Activated CD8-positive, alpha-beta memory T cell treated with anti-CD3 and anti-CD28 coated beads for 24 hours (primary cell): ENCODE data around the gene GYPC.
"Not testable (repeated sequence)": the region's sequence is repeated elsewhere in the genome, so short reads cannot be mapped to it uniquely, and the experiment has no call there.

Source experiments
- DNase-seq: peaks from one replicate; pipeline ENCODE4 v3.0.0-alpha.2; 2020

GYPC gene

GRCh38 chr2:126672980-126673605 lies 17.1 kb downstream of the GYPC start:
- DNase-seq = no peak

- DNase-seq = no peak
These were observed 18.3 kb downstream of the GYPC start for GRCh38 chr2:126674075-126674744.

GRCh38 chr2:126675637-126676036 lies 19.7 kb downstream of the GYPC start:
- no peak for DNase-seq

- DNase-seq = no peak
These were observed 20.5 kb downstream of the GYPC start for GRCh38 chr2:126676221-126677175.

- DNase-seq = no peak
These were observed 21.2 kb downstream of the GYPC start for GRCh38 chr2:126677176-126677538.

DNA sequence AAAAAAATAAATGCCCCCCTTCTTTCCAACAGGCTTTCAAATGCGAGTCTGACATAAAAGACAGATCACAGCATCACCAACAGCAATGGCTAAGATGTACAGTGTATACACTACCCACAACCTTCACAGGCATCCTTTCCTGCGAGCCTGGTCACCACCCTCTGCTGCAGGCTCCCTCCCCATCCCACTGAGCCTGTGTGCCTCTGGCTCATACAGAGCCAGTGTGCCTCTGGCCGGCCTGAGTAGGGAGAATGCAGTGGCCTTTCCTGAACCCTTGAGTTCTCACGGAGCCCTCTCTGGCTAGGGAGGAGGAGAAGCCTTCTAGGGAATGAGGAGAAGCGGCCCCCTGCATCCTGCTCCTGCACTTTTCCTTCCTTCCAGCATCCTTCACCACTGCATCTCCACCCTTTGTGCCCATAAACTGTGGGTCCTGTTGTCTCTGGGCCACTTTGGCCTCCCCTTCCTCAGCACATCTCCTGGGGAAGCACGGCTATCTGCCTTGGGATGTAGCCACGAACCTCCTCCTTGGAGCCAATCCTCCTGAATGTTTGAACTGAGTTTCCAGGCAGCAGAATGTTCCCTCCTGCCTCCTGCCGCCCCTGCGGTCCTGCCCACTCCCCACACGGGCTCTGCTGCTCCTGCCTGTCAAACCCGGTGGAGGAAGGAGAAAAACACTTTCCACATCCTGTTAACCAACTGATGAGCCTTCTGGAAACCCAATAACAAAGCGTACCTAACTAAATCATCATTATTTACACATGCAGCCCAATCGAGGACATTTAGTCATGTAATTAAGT lies 22.5 kb downstream of the GYPC start:
- no peak for DNase-seq

DNA sequence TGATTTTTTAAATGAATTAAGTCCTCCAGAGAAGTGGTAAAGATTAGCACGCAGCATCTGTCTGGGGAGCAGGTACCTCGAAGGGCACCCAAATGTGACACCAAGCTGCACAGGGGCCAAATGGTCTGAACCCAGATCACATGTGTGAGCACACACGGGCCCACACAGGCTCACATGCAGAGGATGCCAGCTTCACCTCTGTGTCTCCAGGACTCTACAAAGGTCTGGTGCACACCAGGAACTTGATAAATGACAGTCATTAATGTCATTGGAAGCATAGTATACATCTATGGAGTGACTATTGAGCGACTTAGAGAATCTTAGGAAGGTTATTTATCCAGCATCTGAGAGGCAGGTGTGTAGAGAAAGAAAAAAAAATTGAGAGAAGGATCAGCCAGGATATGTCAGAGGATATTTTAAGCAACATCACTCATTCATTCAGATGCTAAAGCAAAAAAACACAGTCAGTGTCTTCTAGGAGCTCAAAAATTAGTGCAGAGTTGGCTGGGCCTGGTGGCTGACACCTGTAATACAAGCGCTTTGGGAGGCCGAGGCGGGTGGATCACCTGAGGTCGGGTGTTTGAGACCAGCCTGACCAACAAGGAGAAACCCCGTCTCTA lies 23.2 kb downstream of the GYPC start:
- DNase-seq = no peak

DNA sequence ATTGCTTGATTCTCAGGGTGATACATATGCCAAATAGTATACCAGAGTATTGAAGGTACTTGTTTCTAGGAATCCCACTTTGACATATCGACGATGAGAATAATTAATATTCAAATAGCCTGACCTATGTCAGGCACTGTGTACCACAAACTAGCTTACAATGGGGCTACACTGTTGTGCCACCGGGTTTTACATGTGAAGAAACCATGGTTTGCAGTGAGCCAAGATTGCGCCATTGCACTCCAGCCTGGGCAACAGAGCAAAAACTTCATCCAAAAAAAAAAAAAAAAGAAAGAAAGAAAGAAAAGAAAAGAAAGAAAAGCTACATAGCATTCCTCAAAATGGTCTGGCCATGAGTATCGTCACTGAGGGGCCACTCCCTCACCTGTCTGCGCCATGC lies 25.5 kb downstream of the GYPC start:
- DNase-seq = no peak

DNA sequence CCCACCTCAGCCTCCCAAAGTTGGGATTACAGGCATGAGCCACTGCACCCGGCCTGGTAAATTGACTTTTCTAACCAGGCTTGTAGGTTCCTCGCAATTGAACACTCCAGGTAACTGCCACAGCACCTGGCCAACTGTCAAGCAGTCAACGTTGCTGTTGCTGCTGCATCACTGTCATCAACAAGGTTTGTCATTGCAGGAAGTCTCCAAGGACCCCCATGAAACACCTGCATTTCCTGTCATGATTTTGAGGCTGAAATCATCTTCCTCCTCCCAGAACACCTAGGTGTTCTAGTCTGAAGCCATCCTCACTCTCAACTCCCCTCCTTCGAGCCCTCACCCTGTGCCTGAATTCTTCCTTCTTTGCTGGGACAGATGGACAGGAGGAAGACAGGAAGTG lies 29.7 kb downstream of the GYPC start:
- DNase-seq = no peak

DNA sequence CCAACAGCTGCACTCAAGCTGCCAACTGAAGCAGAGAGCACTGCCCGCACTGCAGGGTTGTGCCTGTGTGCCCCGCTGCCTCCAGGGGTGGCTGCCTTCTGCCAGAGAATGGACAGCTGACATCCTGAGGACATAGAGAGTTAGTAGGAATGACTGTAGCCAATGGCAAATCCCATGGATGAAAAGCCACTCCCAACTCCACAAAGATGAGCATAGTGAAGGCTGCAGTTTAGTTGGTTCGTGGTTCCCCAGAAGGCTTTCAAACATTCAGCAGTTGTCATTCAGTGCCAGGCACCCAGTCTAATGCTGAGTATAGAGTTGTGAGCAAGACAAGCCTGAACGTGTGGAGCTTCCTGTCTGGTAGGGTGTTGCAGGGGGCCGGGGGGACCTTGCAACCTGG lies 30.3 kb downstream of the GYPC start:
- no peak for DNase-seq

GRCh38 chr2:126686841-126687485 lies 31.0 kb downstream of the GYPC start:
- DNase-seq = no peak

GRCh38 chr2:126687503-126687902 lies 31.5 kb downstream of the GYPC start:
- DNase-seq = no peak

DNA sequence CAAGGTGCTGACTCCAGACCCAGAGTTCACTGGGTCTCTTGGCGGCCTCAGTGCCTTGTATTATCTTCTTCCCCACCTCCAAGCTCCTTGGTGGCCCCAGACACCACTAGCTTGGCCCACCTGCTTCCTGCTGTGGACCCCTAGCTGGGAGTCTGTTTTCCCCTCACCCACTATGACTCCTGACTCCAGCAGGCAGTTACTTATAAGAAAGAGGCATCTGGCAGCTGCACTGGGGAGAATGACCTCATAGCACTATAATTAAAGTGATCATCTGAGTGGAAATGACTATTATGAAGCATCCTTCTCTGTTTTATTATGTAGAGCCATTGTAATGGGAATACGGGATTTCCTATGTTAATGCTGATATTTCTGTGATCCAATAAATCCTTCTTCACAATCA lies 32.6 kb downstream of the GYPC start:
- DNase-seq = not testable (repeated sequence)

GRCh38 chr2:126692241-126692640 lies 36.3 kb downstream of the GYPC start:
- DNase-seq = not testable (repeated sequence)

- not testable (repeated sequence) for DNase-seq
These were observed 37.1 kb downstream of the GYPC start for GRCh38 chr2:126692934-126693592.

GRCh38 chr2:126696644-126697520 lies 40.9 kb downstream of the GYPC start:
- DNase-seq = no peak

- DNase-seq = no peak
These were observed 42.4 kb downstream of the GYPC start for GRCh38 chr2:126698376-126698775.

DNA sequence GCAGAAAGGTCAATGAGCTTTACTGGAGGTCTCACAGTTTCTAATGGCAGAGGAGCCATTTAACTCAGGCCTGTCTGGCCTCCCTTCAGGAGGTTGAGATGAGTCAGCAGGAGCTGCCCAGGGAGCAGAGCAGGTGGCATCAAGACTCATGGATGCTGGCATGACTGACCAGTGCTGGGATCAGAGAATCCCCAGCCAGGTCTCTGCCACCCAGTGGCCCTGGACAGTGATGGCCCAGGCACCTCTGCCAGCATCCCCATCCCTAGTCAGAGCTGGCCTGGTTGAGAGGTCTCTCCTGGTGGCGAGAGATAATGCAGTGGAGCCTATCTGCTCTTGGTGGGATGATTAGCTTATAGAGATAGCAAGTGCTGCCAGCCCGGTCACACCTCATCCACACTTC lies 43.1 kb downstream of the GYPC start:
- DNase-seq = no peak

DNA sequence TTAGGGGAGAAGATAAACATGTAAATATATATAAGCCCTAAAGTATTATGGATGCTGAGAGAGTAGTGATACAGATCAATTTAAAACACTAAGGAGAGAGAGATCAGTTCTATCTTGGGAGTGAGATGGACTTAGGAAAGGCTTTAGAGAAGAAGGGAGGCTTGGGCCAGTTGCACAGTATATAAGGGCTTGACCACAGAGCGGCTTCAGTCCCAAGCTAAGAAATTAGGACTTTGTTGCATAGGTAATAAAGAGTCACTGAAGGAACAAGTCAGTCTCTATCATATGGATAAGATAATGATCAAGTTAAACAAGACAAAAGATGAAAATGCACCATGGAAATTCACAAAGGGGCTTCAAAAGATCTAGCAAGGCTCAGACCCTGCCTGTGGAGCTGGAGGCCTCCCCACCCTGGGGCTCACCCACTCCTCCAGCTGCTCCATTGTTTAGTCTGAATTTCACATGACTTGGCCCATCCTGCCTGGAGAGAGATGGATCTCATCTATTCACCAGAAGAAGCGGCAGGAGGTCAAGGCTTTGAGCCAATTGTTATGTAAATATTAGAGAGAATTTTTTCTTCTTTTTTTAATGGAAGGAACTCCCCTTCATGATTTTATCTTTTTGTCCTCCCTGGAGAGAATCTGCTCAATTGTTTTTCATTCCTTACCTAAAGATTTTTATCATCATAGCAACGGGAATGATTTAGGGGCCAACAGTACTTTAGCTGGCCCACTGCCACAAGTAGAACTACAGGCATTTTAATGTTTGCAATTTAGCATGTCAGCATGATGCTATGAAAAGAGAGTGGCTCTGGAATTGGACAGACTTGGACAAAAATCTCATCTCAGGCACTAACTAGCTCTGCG lies 44.0 kb downstream of the GYPC start:
- DNase-seq = no peak
